Mononuclear cell (primary cell): ENCODE data around the gene RUFY3. TPM values are rescaled to one million over a fixed set of nuclear protein-coding genes. Genes with fewer than 3 reads are reported as not detected.
"Not testable (repeated sequence)": the region's sequence is repeated elsewhere in the genome, so short reads cannot be mapped to it uniquely, and the experiment has no call there.

Experiments used
- H3K27me3 ChIP-seq: 2 replicates; pipeline ENCODE4 v1.6.0; 2011; ENCODE audit warnings: low read length, control low read depth; ENCODE audit not compliant: insufficient read depth
- H3K4me1 ChIP-seq: 2 replicates; pipeline ENCODE4 v1.5.1; 2011; ENCODE audit warnings: mild to moderate bottlenecking, low read length, control low read depth; ENCODE audit not compliant: insufficient read depth
- H3K4me3 ChIP-seq: 2 replicates; pipeline ENCODE4 v1.5.1; 2011; ENCODE audit warnings: mild to moderate bottlenecking, low read length, moderate library complexity
- H3K9me3 ChIP-seq: 2 replicates; pipeline ENCODE4 v1.5.1; 2011; ENCODE audit warnings: low read depth, mild to moderate bottlenecking, control low read depth, low read length
- total RNA-seq: library from RNA; depleted of rRNA; stranded (reverse); fragments of >200 nt; gene quantifications from one replicate; pipeline ENCODE4 v1.2.3, GENCODE V29; 2012

Gene RUFY3, protein sequence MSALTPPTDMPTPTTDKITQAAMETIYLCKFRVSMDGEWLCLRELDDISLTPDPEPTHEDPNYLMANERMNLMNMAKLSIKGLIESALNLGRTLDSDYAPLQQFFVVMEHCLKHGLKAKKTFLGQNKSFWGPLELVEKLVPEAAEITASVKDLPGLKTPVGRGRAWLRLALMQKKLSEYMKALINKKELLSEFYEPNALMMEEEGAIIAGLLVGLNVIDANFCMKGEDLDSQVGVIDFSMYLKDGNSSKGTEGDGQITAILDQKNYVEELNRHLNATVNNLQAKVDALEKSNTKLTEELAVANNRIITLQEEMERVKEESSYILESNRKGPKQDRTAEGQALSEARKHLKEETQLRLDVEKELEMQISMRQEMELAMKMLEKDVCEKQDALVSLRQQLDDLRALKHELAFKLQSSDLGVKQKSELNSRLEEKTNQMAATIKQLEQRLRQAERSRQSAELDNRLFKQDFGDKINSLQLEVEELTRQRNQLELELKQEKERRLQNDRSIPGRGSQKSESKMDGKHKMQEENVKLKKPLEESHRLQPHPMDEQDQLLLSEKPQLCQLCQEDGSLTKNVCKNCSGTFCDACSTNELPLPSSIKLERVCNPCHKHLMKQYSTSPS
- 40.3 TPM for total RNA-seq

DNA sequence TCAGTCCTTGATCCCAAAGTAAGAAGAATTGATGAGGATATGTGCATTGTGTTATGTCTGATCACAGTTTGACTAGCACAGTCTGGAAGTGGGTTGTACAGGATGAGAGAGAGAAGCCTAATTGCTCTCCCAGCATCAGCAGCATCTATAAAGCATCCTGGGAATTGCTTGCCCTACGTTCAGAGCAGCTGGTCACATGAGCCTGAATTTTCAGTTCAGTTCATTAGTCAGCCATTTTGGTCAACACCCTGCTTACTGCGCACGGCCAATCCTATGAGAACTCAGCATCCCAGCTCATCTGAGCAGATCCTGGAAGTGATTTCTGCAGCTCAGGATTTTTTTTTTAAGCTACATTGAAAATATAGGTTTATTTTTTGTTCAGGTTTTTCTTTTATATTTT lies at the start of gene RUFY3:
Gene RUFY3 (plus strand): TSS at position 218 of the 400 bp plus-strand sequence. CDS start 610 bp downstream, outside the sequence.
- Histone ChIP-seq H3K4me3 (no peak within 1 kb of the TSS), H3K9me3 (no peaks in the 10 kb centered on the region), H3K27me3 (no peaks in the 10 kb centered on the region), H3K4me1 (peaks cover 15% of the 10 kb centered on the region)

DNA sequence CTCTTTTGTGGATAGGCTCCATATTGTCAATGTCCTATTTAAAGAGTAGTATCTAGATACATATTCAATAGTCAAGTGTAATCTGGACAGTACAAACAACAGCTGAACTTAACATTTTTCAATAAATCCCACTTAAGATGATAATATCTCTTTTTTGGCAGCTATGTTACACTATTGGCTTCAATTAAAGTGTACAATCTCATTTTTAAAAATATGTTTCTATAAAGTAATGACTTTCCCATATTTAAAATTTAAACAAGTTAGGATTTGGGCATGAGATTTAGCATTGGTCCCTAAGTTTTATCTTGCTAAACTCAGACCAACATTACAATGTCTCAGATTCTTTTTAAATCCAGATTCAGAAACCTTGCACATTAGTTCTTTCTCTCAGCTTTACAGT lies 47.6 kb upstream of the RUFY3 start:
- H3K4me1 ChIP-seq: peaks cover 7% of the 10 kb centered on the region
- H3K27me3 ChIP-seq: no peaks in the 10 kb centered on the region
- no peak overlapping the region for H3K4me3 ChIP-seq
- H3K9me3 ChIP-seq: no peaks in the 10 kb centered on the region

DNA sequence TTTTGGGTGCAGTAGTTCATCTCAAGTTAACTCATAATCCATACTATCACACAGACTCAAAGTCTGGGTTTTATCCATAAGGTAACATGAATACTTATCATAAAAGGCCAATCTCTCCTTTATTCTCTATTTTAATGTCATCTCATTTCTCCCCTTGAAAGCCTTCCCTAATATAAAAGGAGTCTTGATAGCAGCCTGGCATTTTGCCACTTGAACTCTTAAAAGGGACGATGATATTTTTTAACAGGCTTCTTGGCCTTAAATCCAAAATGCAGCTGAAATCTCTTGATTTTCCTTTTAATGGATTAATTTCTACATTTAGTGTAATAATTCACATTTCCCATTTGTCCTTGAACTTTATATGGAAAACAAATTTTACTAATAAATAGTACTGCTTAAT lies 47.0 kb upstream of the RUFY3 start:
- no peak overlapping the region for H3K4me3 ChIP-seq
- H3K27me3 ChIP-seq: no peaks in the 10 kb centered on the region
- H3K9me3 ChIP-seq: no peaks in the 10 kb centered on the region
- H3K4me1 ChIP-seq: peaks cover 7% of the 10 kb centered on the region

DNA sequence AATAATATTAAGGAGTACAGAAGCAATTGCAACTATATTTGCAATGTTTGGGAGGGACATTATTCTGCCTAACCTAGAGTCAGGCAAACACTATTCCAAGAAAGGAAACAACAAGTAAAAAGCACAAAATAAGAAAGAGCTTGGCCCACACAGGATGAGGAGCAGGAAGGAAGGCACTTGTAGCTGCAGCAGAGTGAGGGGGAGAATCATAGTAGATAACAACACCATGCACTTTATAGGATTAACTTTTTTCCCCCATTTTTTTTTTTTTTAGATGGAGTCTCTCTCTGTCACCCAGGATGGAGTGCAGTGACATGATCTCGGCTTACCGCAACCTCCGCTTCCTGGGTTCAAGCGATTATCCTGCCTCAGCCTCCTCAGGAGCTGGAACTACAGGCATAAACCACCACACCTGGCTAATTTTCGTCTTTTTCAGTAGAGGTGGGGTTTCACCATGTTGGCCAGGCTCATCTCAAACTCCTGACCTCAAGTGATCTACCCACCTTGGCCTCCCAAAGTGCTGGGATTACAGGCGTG lies 45.1 kb upstream of the RUFY3 start:
- no peak overlapping the region for H3K4me3 ChIP-seq
- peaks cover 7% of the 10 kb centered on the region for H3K4me1 ChIP-seq
- no peaks in the 10 kb centered on the region for H3K27me3 ChIP-seq
- no peaks in the 10 kb centered on the region for H3K9me3 ChIP-seq

DNA sequence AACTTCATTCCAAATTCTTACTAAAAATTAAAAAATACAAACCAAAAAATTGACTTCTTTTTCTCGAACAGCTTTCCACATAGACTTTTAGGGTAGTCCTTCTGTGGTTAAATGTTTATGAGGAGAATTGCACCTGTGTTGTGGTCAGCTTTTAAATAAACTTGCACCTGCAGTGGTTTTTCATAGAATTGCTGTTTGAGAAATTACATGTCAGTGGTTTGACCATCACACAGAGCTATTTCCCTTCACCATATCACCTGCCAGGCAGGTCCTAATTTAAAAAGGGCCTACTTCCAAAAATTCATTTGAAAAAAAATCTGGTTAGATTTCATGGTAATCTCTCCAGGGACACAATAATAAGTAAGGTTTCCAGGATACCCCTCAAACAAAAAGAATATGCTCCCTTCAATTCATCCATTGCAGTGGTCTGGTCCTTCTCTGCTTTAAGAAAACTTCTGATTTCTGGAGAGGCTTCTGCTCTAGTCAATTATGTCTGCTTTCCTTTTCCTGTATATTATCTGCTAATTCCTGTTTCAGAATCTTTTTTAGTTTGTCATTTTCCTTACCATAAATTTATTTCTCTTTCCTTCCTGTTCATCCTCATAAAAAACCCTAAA lies 43.3 kb upstream of the RUFY3 start:
- Histone ChIP-seq H3K4me1 (peaks cover 7% of the 10 kb centered on the region), H3K27me3 (no peaks in the 10 kb centered on the region), H3K9me3 (no peaks in the 10 kb centered on the region), H3K4me3 (no peak overlapping the region)

DNA sequence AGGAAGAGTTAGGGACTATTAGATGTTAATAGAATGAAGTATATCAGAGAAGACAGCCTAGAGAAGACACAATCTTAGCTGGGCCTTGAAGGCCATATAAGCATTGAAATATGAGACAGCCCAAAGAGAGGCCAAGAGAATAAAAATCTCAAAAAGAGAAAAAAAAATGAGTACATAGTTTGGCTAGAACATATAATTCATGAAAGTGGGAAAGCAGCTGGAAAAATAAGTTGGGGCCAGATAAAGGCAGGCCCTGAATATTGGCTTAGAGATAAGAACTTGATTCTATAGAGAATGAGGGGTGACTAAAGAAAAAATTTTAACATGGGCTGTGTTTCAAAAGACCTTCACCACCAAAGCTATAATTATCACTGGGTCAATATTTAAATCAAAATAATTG lies 40.8 kb upstream of the RUFY3 start:
- Histone ChIP-seq H3K4me3 (no peak overlapping the region), H3K4me1 (peaks cover 7% of the 10 kb centered on the region), H3K27me3 (no peaks in the 10 kb centered on the region), H3K9me3 (no peaks in the 10 kb centered on the region)

DNA sequence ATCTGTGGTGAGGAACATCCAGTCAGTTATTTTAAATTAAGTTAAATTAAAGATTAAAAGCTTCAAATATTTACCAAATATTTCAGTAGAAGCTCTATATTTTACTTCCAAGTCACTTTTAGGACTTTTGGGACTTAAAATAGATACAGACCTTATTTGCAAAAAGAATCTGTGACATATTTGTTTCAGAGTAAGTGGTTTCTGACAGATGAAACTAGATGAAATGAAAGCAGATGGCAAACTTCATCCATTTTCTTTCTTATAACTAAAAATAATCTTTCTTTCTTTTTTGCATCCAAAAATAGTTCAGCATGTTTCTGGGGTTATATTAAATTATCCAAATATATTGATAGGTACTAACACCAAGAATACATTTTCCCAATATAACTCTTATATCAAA lies 40.1 kb upstream of the RUFY3 start:
- H3K4me1 ChIP-seq: peaks cover 5% of the 10 kb centered on the region
- H3K27me3 ChIP-seq: no peaks in the 10 kb centered on the region
- H3K9me3 ChIP-seq: no peaks in the 10 kb centered on the region
- no peak overlapping the region for H3K4me3 ChIP-seq

DNA sequence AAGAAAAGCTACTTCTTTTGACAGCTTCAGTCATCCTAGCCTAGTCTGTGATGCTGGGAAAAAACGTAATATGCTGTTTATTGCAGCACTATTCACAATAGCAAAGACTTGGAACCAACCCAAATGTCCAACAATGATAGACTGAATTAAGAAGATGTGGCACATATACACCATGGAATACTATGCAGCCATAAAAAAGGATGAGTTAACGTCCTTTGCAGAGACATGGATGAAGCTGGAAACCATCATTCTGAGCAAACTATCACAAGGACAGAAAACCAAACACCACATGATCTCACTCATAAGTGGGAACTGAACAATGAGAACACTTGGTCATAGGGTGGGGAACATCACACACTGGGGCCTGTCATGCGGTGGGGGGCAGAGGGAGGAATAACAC lies 39.6 kb upstream of the RUFY3 start:
- not testable (repeated sequence) for H3K27me3 ChIP-seq, H3K4me3 ChIP-seq, H3K4me1 ChIP-seq, H3K9me3 ChIP-seq

DNA sequence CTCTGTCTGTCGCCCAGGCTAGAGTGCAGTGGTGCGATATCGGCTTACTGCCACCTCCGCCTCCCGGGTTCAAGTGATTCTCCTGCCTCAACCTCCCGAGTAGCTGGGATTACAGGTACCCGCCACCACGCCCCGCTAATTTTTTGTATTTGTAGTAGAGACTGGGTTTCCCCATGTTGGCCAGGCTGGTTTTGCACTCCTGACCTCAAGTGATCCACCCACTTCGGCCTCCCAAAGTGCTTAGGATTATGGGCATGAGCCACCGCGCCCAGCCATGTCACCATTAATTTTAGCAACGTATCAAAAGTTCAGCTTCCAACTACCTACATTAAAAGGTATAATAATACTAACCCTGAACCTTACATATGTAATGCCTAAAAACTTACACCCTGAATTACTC lies 34.4 kb upstream of the RUFY3 start:
- Histone ChIP-seq H3K4me3 (peak overlapping the region; percentile 89), H3K9me3 (no peaks in the 10 kb centered on the region), H3K4me1 (peaks cover 42% of the 10 kb centered on the region), H3K27me3 (no peaks in the 10 kb centered on the region)

DNA sequence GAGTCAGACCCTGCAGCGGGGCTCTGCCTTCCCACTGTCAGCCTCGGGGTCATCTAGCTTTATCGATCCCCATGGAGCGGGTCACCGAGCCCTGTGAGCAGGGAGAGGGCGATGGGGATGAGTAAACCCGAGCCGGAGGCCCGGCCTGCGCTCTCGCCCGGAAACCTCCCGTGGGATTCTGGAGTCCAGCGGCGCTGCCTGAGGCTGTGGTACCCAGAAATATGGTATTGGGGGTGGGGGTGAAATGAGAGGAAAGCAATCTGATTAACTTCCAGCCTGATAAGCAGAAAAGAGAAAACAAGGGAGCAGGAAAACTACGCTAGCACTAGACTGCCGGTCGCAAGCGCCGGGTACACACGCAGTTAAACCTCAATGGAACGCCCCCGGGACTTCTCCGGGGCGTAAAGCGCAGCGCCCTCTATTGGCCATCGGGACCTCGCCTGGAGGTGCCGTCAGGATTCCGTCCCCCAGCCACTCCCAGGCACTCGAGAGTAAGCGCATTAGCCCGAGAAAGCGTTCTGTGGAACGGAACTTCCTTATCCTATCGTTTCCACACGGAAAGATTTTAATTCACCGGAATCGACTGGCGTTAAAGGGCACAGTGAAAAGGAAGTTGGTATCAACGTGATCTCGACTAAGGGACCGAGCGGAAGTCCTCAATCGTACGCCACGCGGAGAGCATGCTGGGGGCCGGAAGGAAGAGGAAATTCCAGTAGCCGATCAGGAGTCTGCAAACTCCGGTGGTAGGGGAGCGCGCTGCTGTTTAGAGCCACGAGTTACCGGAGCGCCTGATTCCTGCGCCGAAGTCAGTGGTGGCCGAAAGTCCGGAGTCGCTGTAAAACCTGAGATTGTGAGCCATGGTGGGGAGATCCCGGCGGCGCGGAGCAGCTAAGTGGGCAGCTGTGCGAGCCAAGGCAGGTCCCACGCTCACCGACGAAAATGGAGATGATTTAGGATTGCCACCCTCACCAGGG lies 33.7 kb upstream of the RUFY3 start, which contains the start of gene UTP3:
Gene UTP3 (plus strand): TSS at position 712 of the 974 bp plus-strand sequence. CDS start 146 bp downstream, at position 858.
- H3K4me3 ChIP-seq: peak within 1 kb of the TSS; percentile 89
- H3K27me3 ChIP-seq: no peaks in the 10 kb centered on the region
- H3K4me1 ChIP-seq: peaks cover 44% of the 10 kb centered on the region

DNA sequence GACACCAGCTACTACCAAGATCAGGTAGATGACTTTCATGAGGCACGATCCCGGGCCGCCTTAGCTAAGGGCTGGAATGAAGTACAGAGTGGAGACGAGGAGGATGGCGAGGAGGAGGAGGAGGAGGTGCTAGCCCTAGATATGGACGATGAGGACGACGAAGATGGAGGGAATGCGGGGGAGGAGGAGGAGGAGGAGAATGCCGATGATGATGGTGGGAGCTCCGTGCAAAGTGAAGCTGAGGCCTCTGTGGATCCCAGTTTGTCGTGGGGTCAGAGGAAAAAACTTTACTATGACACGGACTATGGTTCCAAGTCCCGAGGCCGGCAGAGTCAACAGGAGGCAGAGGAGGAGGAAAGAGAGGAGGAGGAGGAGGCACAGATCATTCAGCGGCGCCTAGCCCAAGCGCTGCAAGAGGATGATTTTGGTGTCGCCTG lies 33.0 kb upstream of the RUFY3 start:
- peaks cover 44% of the 10 kb centered on the region for H3K4me1 ChIP-seq
- H3K9me3 ChIP-seq: no peaks in the 10 kb centered on the region
- peak overlapping the region; percentile 89 for H3K4me3 ChIP-seq
- no peaks in the 10 kb centered on the region for H3K27me3 ChIP-seq

More for the DNA sequence above, 33.7 kb upstream of the RUFY3 start, which contains the start of gene UTP3:
- H3K9me3 ChIP-seq: no peaks in the 10 kb centered on the region

DNA sequence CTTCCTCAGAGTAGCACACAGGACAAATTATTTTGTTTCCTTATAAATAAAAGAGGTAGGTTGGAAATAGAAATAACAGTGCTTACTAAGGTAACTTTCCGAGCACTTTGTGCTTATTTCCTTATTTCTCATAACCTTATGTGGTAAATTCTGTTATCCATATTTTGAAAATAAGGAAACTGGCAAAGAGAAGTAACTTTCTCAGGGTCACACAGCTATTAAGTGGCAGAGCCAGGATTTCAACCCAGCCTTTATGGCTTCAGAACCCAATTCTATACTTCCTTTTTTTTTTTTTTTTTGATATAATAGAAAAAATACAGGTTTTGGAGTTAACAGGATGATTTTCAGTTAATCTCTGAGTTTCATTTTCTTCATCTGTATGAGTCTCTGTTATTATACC lies 30.1 kb upstream of the RUFY3 start:
- no peak overlapping the region for H3K4me3 ChIP-seq
- H3K9me3 ChIP-seq: no peaks in the 10 kb centered on the region
- peaks cover 44% of the 10 kb centered on the region for H3K4me1 ChIP-seq
- no peaks in the 10 kb centered on the region for H3K27me3 ChIP-seq

DNA sequence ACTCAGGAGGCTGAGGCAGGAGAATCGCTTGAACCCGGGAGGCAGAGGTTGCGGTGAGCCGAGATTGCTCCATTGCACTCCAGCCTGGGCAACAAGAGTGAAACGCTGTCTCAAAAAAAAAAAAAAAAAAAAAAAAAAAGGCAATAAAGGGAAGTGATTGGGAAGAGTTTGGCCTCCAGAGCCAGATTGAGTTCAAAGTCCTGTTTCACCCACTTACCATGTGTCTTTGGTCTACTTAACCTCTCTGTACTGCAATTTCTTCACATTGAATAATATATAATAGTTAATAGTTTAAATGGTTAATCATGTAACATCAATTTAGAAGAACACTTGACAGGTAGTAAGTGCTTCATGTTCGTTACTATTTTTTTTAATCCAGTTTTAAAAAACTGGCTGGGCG lies 27.1 kb upstream of the RUFY3 start:
- not testable (repeated sequence) for H3K27me3 ChIP-seq, H3K4me3 ChIP-seq, H3K9me3 ChIP-seq
- H3K4me1 ChIP-seq: peaks cover 23% of the 10 kb centered on the region

DNA sequence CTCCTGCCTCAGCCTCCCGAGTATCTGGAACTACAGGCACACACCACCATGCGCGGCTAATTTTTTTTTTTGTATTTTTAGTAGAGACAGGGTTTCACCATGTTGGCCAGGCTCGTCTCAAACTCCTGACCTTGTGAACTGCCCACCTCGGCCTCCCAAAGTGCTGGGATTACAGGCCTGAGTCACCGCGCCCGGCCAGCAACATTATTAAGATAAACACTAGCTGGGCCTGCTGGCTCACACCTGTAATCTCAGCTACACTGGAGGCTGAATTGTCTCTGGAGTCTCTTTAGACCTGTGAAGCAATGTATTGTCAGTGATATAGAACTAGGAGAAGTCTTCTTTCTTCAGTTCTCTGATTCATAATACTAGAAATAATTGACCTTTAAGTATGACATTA lies 23.3 kb upstream of the RUFY3 start:
- not testable (repeated sequence) for H3K4me3 ChIP-seq, H3K27me3 ChIP-seq, H3K4me1 ChIP-seq, H3K9me3 ChIP-seq
